NT2/D1 (cell line): ENCODE results near the gene ERC2.

ENCODE experiments used
- SUZ12 ChIP-seq: IDR thresholded peaks from 2 replicates; pipeline ENCODE4 v1.6.1; 2011; ENCODE audit not compliant: insufficient read length, insufficient read depth; ENCODE audit errors: extremely low read depth
- ZNF274 ChIP-seq: IDR thresholded peaks from 2 replicates; pipeline ENCODE4 v1.6.1; 2011; ENCODE audit warnings: mild to moderate bottlenecking, low read depth, low read length

- TF ChIP-seq SUZ12 (no peak), ZNF274 (no peak)
Observed at GRCh38 chr3:55875113-55875512, 593.2 kb downstream of the ERC2 start.
